HepG2 (cell line): ENCODE data around the gene SIRT6. TPM values are rescaled to one million over a fixed set of nuclear protein-coding genes. Genes with fewer than 3 reads are reported as not detected.

ENCODE experiments used
- AKAP8 ChIP-seq: sonication (generic); formaldehyde crosslinking; IDR thresholded peaks from 2 replicates; pipeline ENCODE4 v1.5.1; 2020; ENCODE audit warnings: mild to moderate bottlenecking, missing genetic modification reagents
- ONECUT2 ChIP-seq: sonication (generic); formaldehyde crosslinking; IDR thresholded peaks from 2 replicates; pipeline ENCODE4 v1.4.0; 2020; ENCODE audit warnings: missing genetic modification reagents
- RBM22 ChIP-seq: fragments of 200-400 bp; formaldehyde crosslinking; optimal IDR thresholded peaks from 2 replicates; pipeline ENCODE3; 2017; ENCODE audit warnings: mild to moderate bottlenecking, low read length, moderate library complexity
- SOX6 ChIP-seq, 2 experiments: fragments of 450-650 bp in 1 of 2; sonication (generic) in 1 of 2; formaldehyde crosslinking in 1 of 2; IDR thresholded peaks; 2 replicates each; pipeline versions ENCODE4 v1.4.0 to v1.6.1; 2017 to 2020; ENCODE audit warnings: antibody characterized with exemption in 1 of 2, mild to moderate bottlenecking in 1 of 2, missing genetic modification reagents in 1 of 2
- SRSF9 ChIP-seq: fragments of 200-400 bp; formaldehyde crosslinking; IDR thresholded peaks from 2 replicates; pipeline ENCODE4 v1.6.1; 2018; ENCODE audit warnings: borderline replicate concordance, mild to moderate bottlenecking, low read depth, low read length; ENCODE audit not compliant: insufficient read depth, poor library complexity, severe bottlenecking
- STAT5B ChIP-seq: sonication (generic); formaldehyde crosslinking; IDR thresholded peaks from 2 replicates; pipeline ENCODE4 v1.4.0; 2020; ENCODE audit warnings: missing genetic modification reagents
- TAF1 ChIP-seq: sonication (generic); formaldehyde crosslinking; IDR thresholded peaks from 2 replicates; pipeline ENCODE4 v1.4.0; 2020; ENCODE audit warnings: missing genetic modification reagents
- ZNF720 ChIP-seq: sonication (generic); formaldehyde crosslinking; IDR thresholded peaks from 2 replicates; pipeline ENCODE4 v1.4.0; 2020; ENCODE audit warnings: missing genetic modification reagents
- ZNF737 ChIP-seq: sonication (generic); formaldehyde crosslinking; IDR thresholded peaks from 2 replicates; pipeline ENCODE4 v1.5.0; 2020; ENCODE audit warnings: missing genetic modification reagents, mild to moderate bottlenecking, borderline replicate concordance
- ZNF792 ChIP-seq: IDR thresholded peaks from 2 replicates; pipeline ENCODE4 v1.6.1; 2016
- ZNF850 ChIP-seq: sonication (generic); formaldehyde crosslinking; conservative IDR thresholded peaks from 2 replicates; pipeline ENCODE4 v1.9.0; 2021; ENCODE audit warnings: mild to moderate bottlenecking, missing genetic modification reagents
- polyA plus RNA-seq, 8 experiments: library from polyadenylated mRNA; depleted of rRNA in 3 of 8; stranded (reverse) in 7 of 8; unstranded in 1 of 8; fragments of >200 nt; fragmentation: Illumina TruSeq in 4 of 8; extraction: Trizol in 4 of 8; gene quantifications; 2 replicates each; pipeline versions ENCODE4 v1.2.1 to v1.2.3, GENCODE V29; 2011 to 2016; ENCODE audit warnings: low read depth in 4 of 8, missing spikeins in 1 of 8, mixed read lengths in 1 of 8; ENCODE audit not compliant: insufficient read depth in 1 of 8
- total RNA-seq, 5 experiments: library from RNA; depleted of rRNA; stranded (reverse); fragments of >200 nt; fragmentation: Illumina TruSeq; extraction: Trizol; gene quantifications; 2 replicates each; pipeline ENCODE4 v1.2.3, GENCODE V29; 2016; ENCODE audit warnings: low read depth in 1 of 5
- TF ChIP-seq, protein P1 (sequence below): sonication (generic); formaldehyde crosslinking; conservative IDR thresholded peaks from 2 replicates; pipeline ENCODE4 v1.8.0; 2022; ENCODE audit warnings: missing genetic modification reagents
- TF ChIP-seq, protein P2 (sequence below): sonication (generic); formaldehyde crosslinking; IDR thresholded peaks from 2 replicates; pipeline ENCODE4 v1.4.0; 2020; ENCODE audit warnings: missing genetic modification reagents
- TF ChIP-seq, protein P3 (sequence below): sonication (generic); formaldehyde crosslinking; IDR thresholded peaks from 2 replicates; pipeline ENCODE4 v1.8.0; 2022; ENCODE audit warnings: mild to moderate bottlenecking, missing genetic modification reagents, borderline replicate concordance
- TF ChIP-seq, protein P4 (sequence below): sonication (generic); formaldehyde crosslinking; IDR thresholded peaks from 2 replicates; pipeline ENCODE4 v1.4.0; 2020; ENCODE audit warnings: missing genetic modification reagents
- TF ChIP-seq, protein P5 (sequence below): sonication (generic); formaldehyde crosslinking; IDR thresholded peaks from 2 replicates; pipeline ENCODE4 v1.4.0; 2020; ENCODE audit warnings: missing genetic modification reagents, borderline replicate concordance
- TF ChIP-seq, protein P6 (sequence below): sonication (generic); formaldehyde crosslinking; IDR thresholded peaks from 2 replicates; pipeline ENCODE4 v1.4.0; 2020; ENCODE audit warnings: missing genetic modification reagents, low read depth, mild to moderate bottlenecking, borderline replicate concordance

Gene SIRT6
- total and polyA plus RNA-seq, 2 of the 13 experiments (the other 11 are each of a cell fraction or from before 2014, with no cell fraction given): 11.0 to 18.4 TPM

DNA sequence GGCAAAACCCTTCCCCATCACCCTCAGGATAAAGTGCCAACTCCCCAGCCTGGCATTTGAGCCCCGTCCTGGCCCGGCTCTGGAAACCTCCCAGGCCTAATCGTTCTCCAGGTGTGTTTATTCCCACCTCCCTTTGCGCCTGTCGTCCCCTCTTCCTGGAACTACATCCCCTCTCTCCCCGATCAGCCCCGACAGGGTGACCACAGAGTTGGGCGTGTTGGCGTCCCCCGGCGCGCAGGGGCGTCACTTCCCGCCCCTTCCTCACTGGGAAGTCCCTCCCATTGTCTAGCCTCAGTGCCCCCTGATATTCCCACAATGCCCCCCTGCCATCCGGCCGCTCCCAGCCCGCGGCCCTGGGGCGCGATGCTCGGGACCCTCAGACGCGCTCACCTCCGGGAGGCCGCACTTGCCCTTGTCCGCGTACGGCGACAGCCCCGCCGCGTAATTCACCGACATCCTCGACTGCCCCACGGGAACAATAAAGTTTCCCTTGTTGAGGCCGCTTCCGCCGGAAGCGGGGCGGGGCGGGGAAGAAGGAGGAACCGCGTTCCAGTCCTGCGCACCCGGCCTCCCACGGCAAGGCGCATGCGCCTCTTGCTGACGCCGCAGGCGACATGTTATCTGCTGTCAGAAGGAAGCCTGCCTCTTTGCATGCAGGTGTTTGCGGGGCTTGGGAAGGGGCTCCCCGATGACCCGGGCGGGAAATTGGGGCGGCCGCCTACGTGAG is at the start of gene SIRT6, which contains the start of gene ANKRD24 (continued):
- TF ChIP-seq, protein P1, sequence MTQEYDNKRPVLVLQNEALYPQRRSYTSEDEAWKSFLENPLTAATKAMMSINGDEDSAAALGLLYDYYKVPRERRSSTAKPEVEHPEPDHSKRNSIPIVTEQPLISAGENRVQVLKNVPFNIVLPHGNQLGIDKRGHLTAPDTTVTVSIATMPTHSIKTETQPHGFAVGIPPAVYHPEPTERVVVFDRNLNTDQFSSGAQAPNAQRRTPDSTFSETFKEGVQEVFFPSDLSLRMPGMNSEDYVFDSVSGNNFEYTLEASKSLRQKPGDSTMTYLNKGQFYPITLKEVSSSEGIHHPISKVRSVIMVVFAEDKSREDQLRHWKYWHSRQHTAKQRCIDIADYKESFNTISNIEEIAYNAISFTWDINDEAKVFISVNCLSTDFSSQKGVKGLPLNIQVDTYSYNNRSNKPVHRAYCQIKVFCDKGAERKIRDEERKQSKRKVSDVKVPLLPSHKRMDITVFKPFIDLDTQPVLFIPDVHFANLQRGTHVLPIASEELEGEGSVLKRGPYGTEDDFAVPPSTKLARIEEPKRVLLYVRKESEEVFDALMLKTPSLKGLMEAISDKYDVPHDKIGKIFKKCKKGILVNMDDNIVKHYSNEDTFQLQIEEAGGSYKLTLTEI (CRISPR knock-in tag): no peak
- TF ChIP-seq ZNF850 (no peak), AKAP8 (CRISPR knock-in tag) (peak; percentile 56; the same call in 1 of the 2 replicates), ONECUT2 (no peak), TAF1 (CRISPR knock-in tag) (peak; percentile 73; the same call in 1 of the 2 replicates), ZNF792 (CRISPR knock-in tag) (peak; percentile 70; the same call in 1 of the 2 replicates), SOX6 (IDR thresholded peaks at IDR 0.05) (no peak), SOX6 (CRISPR knock-in tag; IDR thresholded peaks at IDR 0.05) (peak; percentile 71), RBM22 (no peak), ZNF737 (CRISPR knock-in tag) (no peak), ZNF720 (no peak), STAT5B (CRISPR knock-in tag) (no peak), SRSF9 (no peak)
- TF ChIP-seq, protein P2, sequence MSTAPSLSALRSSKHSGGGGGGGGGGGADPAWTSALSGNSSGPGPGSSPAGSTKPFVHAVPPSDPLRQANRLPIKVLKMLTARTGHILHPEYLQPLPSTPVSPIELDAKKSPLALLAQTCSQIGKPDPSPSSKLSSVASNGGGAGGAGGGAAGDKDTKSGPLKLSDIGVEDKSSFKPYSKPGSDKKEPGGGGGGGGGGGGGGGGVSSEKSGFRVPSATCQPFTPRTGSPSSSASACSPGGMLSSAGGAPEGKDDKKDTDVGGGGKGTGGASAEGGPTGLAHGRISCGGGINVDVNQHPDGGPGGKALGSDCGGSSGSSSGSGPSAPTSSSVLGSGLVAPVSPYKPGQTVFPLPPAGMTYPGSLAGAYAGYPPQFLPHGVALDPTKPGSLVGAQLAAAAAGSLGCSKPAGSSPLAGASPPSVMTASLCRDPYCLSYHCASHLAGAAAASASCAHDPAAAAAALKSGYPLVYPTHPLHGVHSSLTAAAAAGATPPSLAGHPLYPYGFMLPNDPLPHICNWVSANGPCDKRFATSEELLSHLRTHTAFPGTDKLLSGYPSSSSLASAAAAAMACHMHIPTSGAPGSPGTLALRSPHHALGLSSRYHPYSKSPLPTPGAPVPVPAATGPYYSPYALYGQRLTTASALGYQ (CRISPR knock-in tag): peak; percentile 65; the same call in 1 of the 2 replicates
- TF ChIP-seq, protein P3, sequence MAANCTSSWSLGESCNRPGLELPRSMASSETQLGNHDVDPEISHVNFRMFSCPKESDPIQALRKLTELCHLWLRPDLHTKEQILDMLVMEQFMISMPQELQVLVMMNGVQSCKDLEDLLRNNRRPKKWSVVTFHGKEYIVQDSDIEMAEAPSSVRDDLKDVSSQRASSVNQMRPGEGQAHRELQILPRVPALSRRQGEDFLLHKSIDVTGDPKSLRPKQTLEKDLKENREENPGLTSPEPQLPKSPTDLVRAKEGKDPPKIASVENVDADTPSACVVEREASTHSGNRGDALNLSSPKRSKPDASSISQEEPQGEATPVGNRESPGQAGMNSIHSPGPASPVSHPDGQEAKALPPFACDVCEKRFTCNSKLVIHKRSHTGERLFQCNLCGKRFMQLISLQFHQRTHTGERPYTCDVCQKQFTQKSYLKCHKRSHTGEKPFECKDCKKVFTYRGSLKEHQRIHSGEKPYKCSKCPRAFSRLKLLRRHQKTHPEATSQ (CRISPR knock-in tag): no peak
- TF ChIP-seq, protein P4, sequence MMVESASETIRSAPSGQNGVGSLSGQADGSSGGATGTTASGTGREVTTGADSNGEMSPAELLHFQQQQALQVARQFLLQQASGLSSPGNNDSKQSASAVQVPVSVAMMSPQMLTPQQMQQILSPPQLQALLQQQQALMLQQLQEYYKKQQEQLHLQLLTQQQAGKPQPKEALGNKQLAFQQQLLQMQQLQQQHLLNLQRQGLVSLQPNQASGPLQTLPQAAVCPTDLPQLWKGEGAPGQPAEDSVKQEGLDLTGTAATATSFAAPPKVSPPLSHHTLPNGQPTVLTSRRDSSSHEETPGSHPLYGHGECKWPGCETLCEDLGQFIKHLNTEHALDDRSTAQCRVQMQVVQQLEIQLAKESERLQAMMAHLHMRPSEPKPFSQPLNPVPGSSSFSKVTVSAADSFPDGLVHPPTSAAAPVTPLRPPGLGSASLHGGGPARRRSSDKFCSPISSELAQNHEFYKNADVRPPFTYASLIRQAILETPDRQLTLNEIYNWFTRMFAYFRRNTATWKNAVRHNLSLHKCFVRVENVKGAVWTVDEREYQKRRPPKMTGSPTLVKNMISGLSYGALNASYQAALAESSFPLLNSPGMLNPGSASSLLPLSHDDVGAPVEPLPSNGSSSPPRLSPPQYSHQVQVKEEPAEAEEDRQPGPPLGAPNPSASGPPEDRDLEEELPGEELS (CRISPR knock-in tag): peak; percentile 53; the same call in 1 of the 2 replicates
- TF ChIP-seq, protein P5, sequence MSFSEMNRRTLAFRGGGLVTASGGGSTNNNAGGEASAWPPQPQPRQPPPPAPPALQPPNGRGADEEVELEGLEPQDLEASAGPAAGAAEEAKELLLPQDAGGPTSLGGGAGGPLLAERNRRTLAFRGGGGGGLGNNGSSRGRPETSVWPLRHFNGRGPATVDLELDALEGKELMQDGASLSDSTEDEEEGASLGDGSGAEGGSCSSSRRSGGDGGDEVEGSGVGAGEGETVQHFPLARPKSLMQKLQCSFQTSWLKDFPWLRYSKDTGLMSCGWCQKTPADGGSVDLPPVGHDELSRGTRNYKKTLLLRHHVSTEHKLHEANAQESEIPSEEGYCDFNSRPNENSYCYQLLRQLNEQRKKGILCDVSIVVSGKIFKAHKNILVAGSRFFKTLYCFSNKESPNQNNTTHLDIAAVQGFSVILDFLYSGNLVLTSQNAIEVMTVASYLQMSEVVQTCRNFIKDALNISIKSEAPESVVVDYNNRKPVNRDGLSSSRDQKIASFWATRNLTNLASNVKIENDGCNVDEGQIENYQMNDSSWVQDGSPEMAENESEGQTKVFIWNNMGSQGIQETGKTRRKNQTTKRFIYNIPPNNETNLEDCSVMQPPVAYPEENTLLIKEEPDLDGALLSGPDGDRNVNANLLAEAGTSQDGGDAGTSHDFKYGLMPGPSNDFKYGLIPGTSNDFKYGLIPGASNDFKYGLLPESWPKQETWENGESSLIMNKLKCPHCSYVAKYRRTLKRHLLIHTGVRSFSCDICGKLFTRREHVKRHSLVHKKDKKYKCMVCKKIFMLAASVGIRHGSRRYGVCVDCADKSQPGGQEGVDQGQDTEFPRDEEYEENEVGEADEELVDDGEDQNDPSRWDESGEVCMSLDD: no peak
- TF ChIP-seq, protein P6, sequence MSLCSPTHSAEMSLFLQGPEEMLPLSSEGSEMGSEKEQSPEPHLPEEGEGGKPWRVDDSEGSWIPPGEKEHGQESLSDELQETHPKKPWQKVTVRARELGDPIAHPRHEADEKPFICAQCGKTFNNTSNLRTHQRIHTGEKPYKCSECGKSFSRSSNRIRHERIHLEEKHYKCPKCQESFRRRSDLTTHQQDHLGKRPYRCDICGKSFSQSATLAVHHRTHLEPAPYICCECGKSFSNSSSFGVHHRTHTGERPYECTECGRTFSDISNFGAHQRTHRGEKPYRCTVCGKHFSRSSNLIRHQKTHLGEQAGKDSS: no peak
